K562 (cell line): Measurements from ENCODE around the gene EBF4. TPM values are rescaled to one million over a fixed set of nuclear protein-coding genes. Genes with fewer than 3 reads are reported as not detected.

ENCODE experiments used
- ATAC-seq: fragments of 200-7000 bp; cut with Tn5 transposase; 3 replicates; pipeline ENCODE4 v1.9.1; 2020; ENCODE audit warnings: moderate library complexity
- BruUV-seq: library from RNA; stranded (reverse); fragments of 400-500 nt; replicated peaks from 2 replicates; lab custom pipeline; 2021; lab: Mats Ljungman, UMichigan
- CTCF ChIA-PET: fragments of 300-600 bp; formaldehyde crosslinking; extraction: SDS; loops from one replicate; lab custom pipeline; 2021; ENCODE audit warnings: low intra/inter-chr PET ratio; lab: Yijun Ruan, JAX
- POLR2A ChIA-PET: fragments of 300-600, 350-650 bp; sonication (Branson Sonifier 250); formaldehyde crosslinking; extraction: SDS; loops from one replicate; lab custom pipeline; 2021; ENCODE audit warnings: antibody characterized with exemption, inconsistent platforms; lab: Yijun Ruan, JAX
- DNase-seq, 4 experiments: peaks; one replicate each; pipeline versions ENCODE4 v3.0.0 to v3.0.0-alpha.2; 2011 to 2018; ENCODE audit warnings: low spot score in 3 of 4, mixed read lengths in 3 of 4; ENCODE audit errors: extremely low read depth in 1 of 4
- FAIRE-seq: peaks from 2 replicates; lab custom pipeline; 2011; peaks lifted over from hg19 to GRCh38; lab: Jason Lieb, UNC
- H2AFZ ChIP-seq: 2 replicates; pipeline ENCODE4 v1.6.0; 2011; ENCODE audit warnings: low read depth, low read length, control low read depth, inconsistent platforms
- H3K27ac ChIP-seq: fragments of 200-600 bp; 3 replicates; pipeline ENCODE4 v1.8.0; 2011; ENCODE audit warnings: low read depth, mild to moderate bottlenecking, control low read depth, inconsistent platforms, low read length, moderate library complexity, mixed read lengths; ENCODE audit errors: extremely low read depth
- H3K27me3 ChIP-seq, 2 experiments: fragments of 300-600 bp in 1 of 2; 2 replicates in 1 of 2; 3 replicates in 1 of 2; pipeline versions ENCODE4 v1.6.0 to v1.8.0; 2011; ENCODE audit warnings: inconsistent platforms in 2 of 2, low read length in 2 of 2, mild to moderate bottlenecking in 1 of 2, mixed read lengths in 1 of 2, moderate library complexity in 1 of 2; ENCODE audit not compliant: control insufficient read depth in 2 of 2, insufficient read depth in 2 of 2
- H3K36me3 ChIP-seq: fragments of 300-600 bp; 3 replicates; pipeline ENCODE4 v1.8.0; 2011; ENCODE audit warnings: mild to moderate bottlenecking, low read length, inconsistent platforms; ENCODE audit not compliant: control insufficient read depth, insufficient read depth
- H3K4me1 ChIP-seq, 2 experiments: fragments of 200-600 bp in 1 of 2; replicated peaks in 1 of 2; 2 replicates in 1 of 2; 3 replicates in 1 of 2; pipeline versions ENCODE4 v1.5.1 to v1.8.0; 2011; ENCODE audit warnings: inconsistent platforms in 2 of 2, low read length in 2 of 2, mild to moderate bottlenecking in 1 of 2, mixed read lengths in 1 of 2, moderate library complexity in 1 of 2; ENCODE audit not compliant: control insufficient read depth in 2 of 2, insufficient read depth in 2 of 2
- H3K4me2 ChIP-seq: 2 replicates; pipeline ENCODE4 v1.6.1; 2011; ENCODE audit warnings: low read length, control low read depth, inconsistent platforms, mixed read lengths; ENCODE audit not compliant: insufficient read depth
- H3K4me3 ChIP-seq: fragments of 200-600 bp; sonication (generic), shearing (Covaris generic); 2 replicates; pipeline ENCODE4 v1.5.1; 2016; ENCODE audit warnings: control low read depth, inconsistent platforms
- H3K79me2 ChIP-seq: fragments of 200-600 bp; 3 replicates; pipeline ENCODE4 v1.8.0; 2011; ENCODE audit warnings: low read length, inconsistent platforms; ENCODE audit not compliant: control insufficient read depth, insufficient read depth
- H3K9ac ChIP-seq, 2 experiments: 2 replicates each; pipeline versions ENCODE4 v1.6.0 to v1.6.1; 2011; ENCODE audit warnings: low read depth in 2 of 2, low read length in 2 of 2, control low read depth in 1 of 2, inconsistent platforms in 1 of 2, mild to moderate bottlenecking in 1 of 2, mixed read lengths in 1 of 2; ENCODE audit not compliant: insufficient read depth in 1 of 2
- H3K9me1 ChIP-seq: one replicate; pipeline ENCODE4 v1.6.0; 2011; ENCODE audit warnings: inconsistent platforms, mild to moderate bottlenecking, low read length, moderate library complexity; ENCODE audit not compliant: control insufficient read depth, insufficient read depth
- H3K9me3 ChIP-seq: replicated peaks from 2 replicates; pipeline ENCODE4 v1.5.1; 2011; ENCODE audit warnings: low read depth, low read length, inconsistent platforms; ENCODE audit not compliant: control insufficient read depth, insufficient read depth
- H4K20me1 ChIP-seq: replicated peaks from 2 replicates; pipeline ENCODE4 v1.6.1; 2011; ENCODE audit warnings: low read length, inconsistent platforms, mixed read lengths; ENCODE audit not compliant: control insufficient read depth, insufficient read depth
- BHLHE40 ChIP-seq: IDR thresholded peaks from 2 replicates; pipeline ENCODE4 v1.6.1; 2011; ENCODE audit warnings: low read length, improper control_type of control experiment
- KHSRP ChIP-seq: fragments of 450-650 bp; IDR thresholded peaks from 2 replicates; pipeline ENCODE4 v1.6.1; 2017
- RBM15 ChIP-seq: fragments of 200-400 bp; formaldehyde crosslinking; IDR thresholded peaks from 2 replicates; pipeline ENCODE4 v1.6.1; 2018; ENCODE audit warnings: mild to moderate bottlenecking, low read length, moderate library complexity; ENCODE audit not compliant: insufficient read depth
- SMARCA5 ChIP-seq: fragments of 450-650 bp; IDR thresholded peaks from 2 replicates; pipeline ENCODE4 v1.6.1; 2016
- ZNF57 ChIP-seq: fragments of 450-650 bp; formaldehyde crosslinking; IDR thresholded peaks from 2 replicates; pipeline ENCODE4 v1.4.0; 2020; ENCODE audit warnings: mild to moderate bottlenecking, moderate library complexity
- ZNF79 ChIP-seq: fragments of 250-450 bp; sonication (Bioruptor Pico); IDR thresholded peaks from 2 replicates; pipeline ENCODE4 v1.4.0; 2020; ENCODE audit warnings: low read depth, mild to moderate bottlenecking, moderate library complexity
- WGBS: fragments of 100-300 bp; shearing (Covaris generic); methylation state at CpG from one replicate; pipeline ENCODE4 v1.1.6; 2016; ENCODE audit warnings: low coverage, mixed read lengths; ENCODE audit not compliant: insufficient coverage; ENCODE audit errors: missing lambda C conversion rate; 5-methylcytosine and 5-hydroxymethylcytosine counted together
- in situ Hi-C: fragments of 300-500 bp; cut with MboI; formaldehyde crosslinking; loops from 4 replicates; pipeline ENCODE4 v1.15.0; 2018; ENCODE audit warnings: inconsistent platforms, mixed read lengths
- intact Hi-C: fragments of 100-400 bp; cut with micrococcal nuclease; formaldehyde crosslinking; loops from 2 replicates; pipeline ENCODE4 v1.14.2; 2022
- polyA plus RNA-seq, 8 experiments: library from polyadenylated mRNA; depleted of rRNA in 4 of 8; stranded (reverse) in 5 of 8; unstranded in 3 of 8; fragments of >200 nt; fragmentation: Nextera tagmentation in 2 of 8; fragmentation: Illumina TruSeq in 1 of 8; extraction: Ambion mirVana in 2 of 8; extraction: Trizol in 1 of 8; gene quantifications; 2 replicates each; pipeline versions ENCODE4 v1.2.1 to v1.2.3, GENCODE V29; 2011 to 2014; ENCODE audit warnings: inconsistent platforms in 1 of 8, missing spikeins in 1 of 8
- total RNA-seq, 7 experiments: library from RNA; depleted of rRNA in 6 of 7; stranded (reverse); fragments of >200 nt in 6 of 7; fragmentation: Illumina TruSeq in 2 of 7; extraction: Trizol in 2 of 7; gene quantifications; 2 replicates each; pipeline versions ENCODE4 v1.2.1 to v1.2.3, GENCODE V29; 2011 to 2021; ENCODE audit warnings: low replicate concordance in 1 of 7

EBF4 gene
- total and polyA plus RNA-seq, 9 of the 15 experiments (the other 6 are each of a cell fraction or from before 2014, with no cell fraction given): 0.09 TPM; not detected in 8

GRCh38 chr20:2740702-2741101, 48.1 kb downstream of the EBF4 start (continued):
- TF ChIP-seq ZNF79 (CRISPR knock-in tag): no peak
- no peak for TF ChIP-seq SMARCA5

- Histone ChIP-seq H3K4me3 (no peak overlapping the region), H3K79me2 (no peaks in the 10 kb centered on the region), H4K20me1 (no peaks in the 10 kb centered on the region), H3K4me2 (no peak overlapping the region), H3K9me1 (no peaks in the 10 kb centered on the region), H3K4me1 (no peaks in the 10 kb centered on the region), H3K27ac (no peak overlapping the region), H2AFZ (no peak overlapping the region), H3K36me3 (no peaks in the 10 kb centered on the region), H3K27me3 (peaks cover 6 to 51% of the 10 kb centered on the region in 2 experiments), H3K9me3 (no peaks in the 10 kb centered on the region), H3K9ac (no peak overlapping the region)
- WGBS: 0% methylated on average over 3 of the region's 3 CpGs
- DNase-seq (no peak), FAIRE-seq (no peak), ATAC-seq (no peak)
- BruUV-seq: no TSS peak
- intact Hi-C loops (no loop called here), in situ Hi-C loops (no loop called here)
- TF ChIP-seq KHSRP (no peak), ZNF57 (CRISPR knock-in tag) (no peak), RBM15 (no peak), BHLHE40 (no peak)
- CTCF ChIA-PET: no interaction called here
- POLR2A ChIA-PET: interaction anchor here (0.5 to 0.9 kb wide), 3 partner anchors 52 to 256 kb away, joined by 3 read pairs; no protein-coding TSS in a partner anchor
These were observed 48.9 kb downstream of the EBF4 start for GRCh38 chr20:2741463-2741862.
